Midbrain (tissue), 1 donor: ENCODE results near the gene NT5DC1.
"Not testable (repeated sequence)": the region's sequence is repeated elsewhere in the genome, so short reads cannot be mapped to it uniquely, and the experiment has no call there.

Source experiments
- DNase-seq: peaks from one replicate; lab custom pipeline; 2025; lab: John Stamatoyannopoulos, UW

NT5DC1 gene

GRCh38 chr6:116090251-116090650, 10.4 kb upstream of the NT5DC1 start:
- no peak for DNase-seq

GRCh38 chr6:116094041-116094440, 6.6 kb upstream of the NT5DC1 start:
- DNase-seq, result no peak

- not testable (repeated sequence) for DNase-seq
Observed at GRCh38 chr6:116096048-116096759, 4.4 kb upstream of the NT5DC1 start.

- no peak for DNase-seq
Observed at GRCh38 chr6:116096979-116097816, 3.5 kb upstream of the NT5DC1 start.

GRCh38 chr6:116099036-116099435, 1.6 kb upstream of the NT5DC1 start:
- DNase-seq, result no peak

GRCh38 chr6:116101302-116101718, 657 bp downstream of the NT5DC1 start:
- no peak for DNase-seq

- DNase-seq, result no peak
Observed at GRCh38 chr6:116101790-116102189, 1.1 kb downstream of the NT5DC1 start.

GRCh38 chr6:116102873-116103272, 2.2 kb downstream of the NT5DC1 start:
- DNase-seq, result no peak

- DNase-seq, result no peak
Observed at GRCh38 chr6:116104636-116105035, 4.0 kb downstream of the NT5DC1 start.

GRCh38 chr6:116105247-116105646, 4.6 kb downstream of the NT5DC1 start:
- no peak for DNase-seq

- no peak for DNase-seq
Observed at GRCh38 chr6:116106146-116106545, 5.5 kb downstream of the NT5DC1 start.

- no peak for DNase-seq
Observed at GRCh38 chr6:116108836-116109235, 8.2 kb downstream of the NT5DC1 start.

GRCh38 chr6:116111552-116112528, 11.2 kb downstream of the NT5DC1 start:
- DNase-seq, result peak; percentile 17

- DNase-seq, result no peak
Observed at GRCh38 chr6:116113386-116113785, 12.7 kb downstream of the NT5DC1 start.

- DNase-seq, result no peak
Observed at GRCh38 chr6:116115781-116116180, 15.1 kb downstream of the NT5DC1 start.

- DNase-seq, result no peak
Observed at GRCh38 chr6:116118608-116119007, 18.0 kb downstream of the NT5DC1 start.

GRCh38 chr6:116120430-116120829, 19.8 kb downstream of the NT5DC1 start:
- no peak for DNase-seq

- DNase-seq, result no peak
Observed at GRCh38 chr6:116126032-116126431, 25.4 kb downstream of the NT5DC1 start, which contains the start of gene COL10A1. Gene COL10A1, minus strand, starts transcription at chr6:116126132. Its CDS starts 640 bp downstream, at chr6:116125492.

GRCh38 chr6:116127771-116128493, 27.3 kb downstream of the NT5DC1 start:
- no peak for DNase-seq

GRCh38 chr6:116133453-116133852, 32.8 kb downstream of the NT5DC1 start:
- no peak for DNase-seq

- DNase-seq, result no peak
Observed at GRCh38 chr6:116136373-116136772, 35.7 kb downstream of the NT5DC1 start.
